Vagina (tissue), 2 donors: ENCODE results near the gene CDKL5. TPM values are rescaled to one million over a fixed set of nuclear protein-coding genes. Genes with fewer than 3 reads are reported as not detected.

Experiments
- DNase-seq, 2 donors: peaks; one replicate each; pipeline ENCODE4 v3.0.0-alpha.2; 2017; ENCODE audit errors: extremely low spot score in 2 of 2
- H3K27ac ChIP-seq: fragments of 200-600 bp; sonication (generic); one replicate; pipeline ENCODE4 v1.5.1; 2019
- H3K27me3 ChIP-seq: fragments of 200-600 bp; sonication (generic); one replicate; pipeline ENCODE4 v1.5.1; 2019
- H3K36me3 ChIP-seq, 2 donors: fragments of 200-600 bp; sonication (generic); one replicate each; pipeline ENCODE4 v1.5.1; 2017 to 2019
- H3K4me1 ChIP-seq: fragments of 200-600 bp; sonication (generic); one replicate; pipeline ENCODE4 v1.5.1; 2019
- H3K4me3 ChIP-seq, 2 donors: fragments of 200-600 bp; sonication (generic); 1 replicate in 1 of 2; 2 replicates in 1 of 2; pipeline ENCODE4 v1.5.1; 2016 to 2019
- H3K9me3 ChIP-seq: fragments of 200-600 bp; sonication (generic); one replicate; pipeline ENCODE4 v1.5.1; 2019
- POLR2A ChIP-seq, 2 donors: fragments of 450-650 bp; IDR thresholded peaks; one replicate each; pipeline ENCODE4 v1.6.1; 2017; ENCODE audit warnings: antibody characterized with exemption in 2 of 2, mild to moderate bottlenecking in 2 of 2, moderate library complexity in 2 of 2
- POLR2AphosphoS5 ChIP-seq, 2 donors: sonication (generic); formaldehyde crosslinking; IDR thresholded peaks; one replicate each; pipeline ENCODE4 v1.9.0; 2017; ENCODE audit warnings: antibody characterized with exemption in 2 of 2, mild to moderate bottlenecking in 2 of 2, low read depth in 1 of 2; ENCODE audit not compliant: insufficient read depth in 1 of 2
- intact Hi-C: fragments of 100-400 bp; cut with DNase I; formaldehyde crosslinking; loops from one replicate; pipeline ENCODE4 v1.15.1; 2023
- small RNA-seq: library from RNA; depleted of rRNA; stranded (forward); fragments of <200 nt; gene quantifications from one replicate; pipeline ENCODE3, GENCODE V24; 2016
- total RNA-seq: library from RNA; depleted of rRNA; stranded (reverse); fragments of >200 nt; gene quantifications from one replicate; pipeline ENCODE4 v1.2.3, GENCODE V29; 2016
- TF ChIP-seq, protein P1 (sequence below), 3 experiments: fragments of 450-650 bp in 2 of 3; fragments of 200-600 bp in 1 of 3; sonication (generic) in 1 of 3; IDR thresholded peaks; one replicate each; pipeline ENCODE4 v1.5.1; 2017 to 2019; ENCODE audit warnings: antibody characterized with exemption in 3 of 3, mild to moderate bottlenecking in 2 of 3, moderate library complexity in 2 of 3

CDKL5 gene
- total RNA-seq, 1 donor from 2014 or later: 9.1 TPM

DNA sequence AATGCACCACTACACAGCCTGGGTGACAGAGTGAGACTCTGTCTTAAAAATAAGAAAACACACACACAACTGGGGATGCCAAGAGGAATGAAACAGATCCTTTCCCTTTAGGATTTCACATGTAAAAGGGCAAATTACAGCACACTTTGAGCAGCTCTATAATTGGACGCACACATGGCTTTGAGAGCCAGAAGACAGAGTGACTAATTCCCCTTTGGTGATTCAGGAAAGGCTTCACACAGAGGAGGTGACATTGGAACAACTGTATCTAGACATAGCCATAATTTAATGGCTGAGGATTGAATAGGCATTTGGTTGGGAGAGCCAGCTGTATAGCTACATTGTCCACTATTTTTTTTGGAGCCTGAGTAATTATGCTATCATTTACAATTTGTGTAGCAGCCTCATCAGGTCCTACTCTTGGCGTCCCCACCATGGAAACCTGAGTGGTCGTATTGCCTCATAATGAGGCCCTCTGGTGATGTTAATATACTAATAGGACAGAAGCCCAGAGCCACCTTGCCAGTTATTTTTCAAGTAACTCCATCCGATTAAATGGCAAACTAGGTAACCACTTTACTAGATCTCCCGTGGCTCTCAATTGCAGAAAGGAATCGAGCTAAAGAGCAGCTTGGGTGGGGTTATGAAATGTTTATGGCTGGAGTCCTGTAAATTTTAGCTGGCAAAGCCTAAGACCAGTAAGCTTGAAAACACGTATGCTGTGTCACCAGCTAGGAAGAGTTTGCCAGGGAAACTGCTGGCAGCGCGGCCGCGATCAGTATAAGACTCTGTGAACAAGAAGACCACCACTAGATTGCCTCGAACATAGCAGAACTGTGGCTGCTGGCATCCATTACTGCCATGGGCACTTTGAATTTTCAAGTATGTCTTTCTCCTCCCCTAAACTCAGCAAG is 273.6 kb downstream of the CDKL5 start:
- H3K4me1 ChIP-seq: peaks cover 11% of the 10 kb centered on the region
- H3K36me3 ChIP-seq: no peaks in the 10 kb centered on the region
- H3K4me3 ChIP-seq: no peak overlapping the region
- TF ChIP-seq, protein P1, sequence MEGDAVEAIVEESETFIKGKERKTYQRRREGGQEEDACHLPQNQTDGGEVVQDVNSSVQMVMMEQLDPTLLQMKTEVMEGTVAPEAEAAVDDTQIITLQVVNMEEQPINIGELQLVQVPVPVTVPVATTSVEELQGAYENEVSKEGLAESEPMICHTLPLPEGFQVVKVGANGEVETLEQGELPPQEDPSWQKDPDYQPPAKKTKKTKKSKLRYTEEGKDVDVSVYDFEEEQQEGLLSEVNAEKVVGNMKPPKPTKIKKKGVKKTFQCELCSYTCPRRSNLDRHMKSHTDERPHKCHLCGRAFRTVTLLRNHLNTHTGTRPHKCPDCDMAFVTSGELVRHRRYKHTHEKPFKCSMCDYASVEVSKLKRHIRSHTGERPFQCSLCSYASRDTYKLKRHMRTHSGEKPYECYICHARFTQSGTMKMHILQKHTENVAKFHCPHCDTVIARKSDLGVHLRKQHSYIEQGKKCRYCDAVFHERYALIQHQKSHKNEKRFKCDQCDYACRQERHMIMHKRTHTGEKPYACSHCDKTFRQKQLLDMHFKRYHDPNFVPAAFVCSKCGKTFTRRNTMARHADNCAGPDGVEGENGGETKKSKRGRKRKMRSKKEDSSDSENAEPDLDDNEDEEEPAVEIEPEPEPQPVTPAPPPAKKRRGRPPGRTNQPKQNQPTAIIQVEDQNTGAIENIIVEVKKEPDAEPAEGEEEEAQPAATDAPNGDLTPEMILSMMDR (IDR thresholded peaks at IDR 0.05): no peak
- TF ChIP-seq POLR2A (IDR thresholded peaks at IDR 0.05): no peak
- TF ChIP-seq POLR2AphosphoS5 (IDR thresholded peaks at IDR 0.05; ENCODE audit: insufficient read depth in 1 of 2, low read depth in 1 of 2): no peak
- no peak overlapping the region for H3K27ac ChIP-seq
- H3K27me3 ChIP-seq: no peaks in the 10 kb centered on the region
- intact Hi-C loops: no loop called here
- H3K9me3 ChIP-seq: no peaks in the 10 kb centered on the region
- DNase-seq: peak in 1 of 2 donors; percentile 37

DNA sequence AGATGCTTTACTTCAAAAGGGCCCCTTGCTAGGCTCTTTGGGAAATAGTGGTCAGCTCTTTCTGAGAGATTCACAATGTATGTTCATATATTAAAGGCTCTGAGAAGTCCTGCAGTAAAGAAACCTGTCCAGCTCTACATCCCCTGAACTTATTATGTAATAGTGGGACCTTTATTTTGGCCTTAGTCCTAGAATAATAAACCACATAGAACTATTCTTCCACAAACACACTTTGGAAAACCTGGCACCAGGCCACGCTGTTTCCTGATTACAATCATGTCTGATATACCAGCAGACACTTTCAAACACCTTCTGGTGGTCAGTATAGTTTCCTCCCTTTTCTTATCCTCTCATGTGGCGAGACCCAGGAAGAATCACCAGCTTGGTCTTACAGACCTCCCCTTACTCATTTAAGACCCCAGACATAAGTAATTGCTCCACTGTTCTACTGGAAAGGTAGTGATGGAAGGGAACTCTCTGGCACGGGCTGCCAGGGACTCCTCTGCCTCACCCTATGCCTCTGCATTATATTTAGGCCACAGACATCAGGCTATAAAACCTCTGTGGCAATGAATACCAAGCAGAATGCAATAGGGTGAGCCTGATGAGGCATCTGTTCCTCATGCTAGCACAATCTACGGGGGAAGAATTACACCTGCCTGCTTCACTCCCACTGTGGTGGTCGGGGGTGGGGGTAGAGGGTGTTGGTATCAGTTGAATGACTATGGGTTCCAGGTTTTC is 276.4 kb downstream of the CDKL5 start:
- TF ChIP-seq POLR2A (IDR thresholded peaks at IDR 0.05) (no peak), POLR2AphosphoS5 (IDR thresholded peaks at IDR 0.05; ENCODE audit: insufficient read depth in 1 of 2, low read depth in 1 of 2) (no peak)
- TF ChIP-seq, protein P1 (IDR thresholded peaks at IDR 0.05): no peak
- peaks cover 11% of the 10 kb centered on the region for H3K4me1 ChIP-seq
- no peaks in the 10 kb centered on the region for H3K9me3 ChIP-seq
- no peaks in the 10 kb centered on the region for H3K27me3 ChIP-seq
- H3K4me3 ChIP-seq: no peak overlapping the region
- H3K36me3 ChIP-seq: no peaks in the 10 kb centered on the region
- no peak for DNase-seq
- H3K27ac ChIP-seq: no peak overlapping the region
- intact Hi-C loops: no loop called here

DNA sequence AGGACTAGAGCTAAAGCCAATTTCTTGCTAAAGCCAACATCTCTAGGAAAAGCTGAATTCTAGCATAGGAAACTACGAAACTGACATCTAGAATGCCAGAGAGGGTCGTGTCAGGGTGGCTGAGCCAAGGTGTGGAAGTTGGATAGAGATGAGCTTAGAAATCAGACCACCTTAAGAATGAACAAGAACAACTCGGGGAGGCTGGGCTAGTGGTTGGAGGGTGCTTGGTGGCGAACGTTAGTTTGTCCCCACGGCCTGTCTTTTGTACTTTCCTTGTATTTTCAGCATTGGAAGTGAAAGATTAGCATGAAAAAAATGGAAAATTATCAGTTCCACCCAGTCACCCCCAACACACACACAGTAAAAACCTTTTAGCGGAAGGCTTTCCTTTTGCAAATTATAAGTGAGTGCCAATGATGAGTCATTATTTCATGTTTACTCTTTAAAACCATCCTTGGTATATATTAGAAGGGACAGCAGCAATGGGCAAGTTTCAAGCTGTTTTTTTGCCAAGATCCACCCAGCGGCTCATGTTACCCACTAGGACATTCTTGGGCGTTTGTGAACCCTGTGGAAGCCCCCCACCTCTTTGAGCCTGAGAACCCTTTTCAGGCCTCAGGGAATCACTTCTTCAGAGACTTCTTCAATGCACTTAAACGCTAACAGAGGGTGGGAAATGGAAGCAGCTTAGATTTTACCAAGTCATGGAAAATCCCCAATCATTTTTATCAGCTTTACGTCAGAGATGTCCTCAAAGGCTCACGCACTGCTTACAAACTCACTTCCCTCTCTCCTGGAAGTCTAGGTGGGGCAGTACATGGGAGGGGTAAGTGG is 277.2 kb downstream of the CDKL5 start:
- Histone ChIP-seq H3K9me3 (no peaks in the 10 kb centered on the region), H3K4me3 (no peak overlapping the region), H3K4me1 (peaks cover 11% of the 10 kb centered on the region), H3K27ac (peak overlapping the region; percentile 40), H3K27me3 (no peaks in the 10 kb centered on the region), H3K36me3 (no peaks in the 10 kb centered on the region)
- peak in 1 of 2 donors; percentile 74 for DNase-seq
- no peak for TF ChIP-seq POLR2AphosphoS5 (IDR thresholded peaks at IDR 0.05; ENCODE audit: insufficient read depth in 1 of 2, low read depth in 1 of 2)
- TF ChIP-seq POLR2A (IDR thresholded peaks at IDR 0.05): no peak
- TF ChIP-seq, protein P1 (IDR thresholded peaks at IDR 0.05): no peak
- intact Hi-C loops: no loop called here

Small RNAs within 50 kb of the gene (small RNA-seq; reads per million reads assigned to genes)
- not detected for gene RF00019

Other genes with a start within 250 kb of the CDKL5 start
- gene BEND2, start 204.7 kb upstream of the CDKL5 start, total RNA-seq: not detected
- 2.2 TPM for gene SCML2, start 70.9 kb upstream of the CDKL5 start, total RNA-seq
- not detected for gene RS1, start 246.5 kb downstream of the CDKL5 start, total RNA-seq